HL-60 (cell line): ENCODE measurements around the gene MYH14.

Source experiments
- DNase-seq, 2 experiments: peaks; one replicate each; pipeline ENCODE4 v3.0.0-alpha.2; 2010 to 2020; ENCODE audit warnings: low read depth in 1 of 2, low spot score in 1 of 2
- H3K27ac ChIP-seq: fragments of 250-450 bp; sonication (Bioruptor Pico); replicated peaks from 2 replicates; pipeline ENCODE4 v1.5.1; 2020; ENCODE audit warnings: mild to moderate bottlenecking, moderate library complexity
- H3K27me3 ChIP-seq: fragments of 250-450 bp; sonication (Bioruptor Pico); 2 replicates; pipeline ENCODE4 v1.5.1; 2021; ENCODE audit warnings: mild to moderate bottlenecking, moderate library complexity; ENCODE audit not compliant: insufficient read depth, poor library complexity, severe bottlenecking
- H3K4me3 ChIP-seq: replicated peaks from 2 replicates; pipeline ENCODE4 v1.5.1; 2011; ENCODE audit warnings: mild to moderate bottlenecking, control low read depth, low read length; ENCODE audit not compliant: insufficient read depth
- GABPA ChIP-seq: IDR thresholded peaks from 2 replicates; pipeline ENCODE4 v1.6.1; 2012; ENCODE audit warnings: low read depth
- POLR2AphosphoS5 ChIP-seq: IDR thresholded peaks from 2 replicates; pipeline ENCODE4 v1.6.1; 2012; ENCODE audit warnings: low read depth
- SPI1 ChIP-seq: IDR thresholded peaks from 2 replicates; pipeline ENCODE4 v1.6.1; 2012; ENCODE audit warnings: low read depth, mild to moderate bottlenecking, borderline replicate concordance
- TF ChIP-seq, protein P1 (sequence below): IDR thresholded peaks from 2 replicates; pipeline ENCODE4 v1.6.1; 2012; ENCODE audit warnings: low read depth; ENCODE audit not compliant: insufficient replicate concordance
- TF ChIP-seq, protein P2 (sequence below): IDR thresholded peaks from one replicate; pipeline ENCODE4 v1.5.1; 2011; ENCODE audit warnings: low read length, control low read depth, inconsistent platforms; ENCODE audit not compliant: insufficient read depth

The MYH14 gene

DNA sequence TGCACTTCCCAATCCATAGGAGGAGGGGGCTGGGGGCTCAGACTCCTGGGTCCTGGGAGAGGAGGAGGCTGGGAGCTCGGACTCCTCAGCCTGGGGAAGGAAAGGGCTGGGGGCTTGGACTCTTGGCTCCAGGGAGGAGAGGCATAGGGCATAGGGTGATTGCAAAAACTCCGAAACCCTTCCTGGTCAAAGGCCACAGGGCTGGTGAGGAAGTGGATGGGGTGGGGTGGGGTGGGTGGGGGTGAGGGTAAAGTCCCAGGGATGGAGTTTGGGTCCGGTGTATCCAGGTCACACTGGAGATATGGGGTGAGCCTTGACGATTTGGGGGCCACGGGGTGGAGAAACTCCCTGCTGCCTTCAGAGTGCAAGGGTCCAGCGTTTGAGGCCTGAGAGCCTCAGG lies 2.8 kb downstream of the MYH14 start:
- H3K27me3 ChIP-seq = peaks cover 17% of the 10 kb centered on the region
- DNase-seq = no peak
- no peak overlapping the region for H3K27ac ChIP-seq
- TF ChIP-seq GABPA (no peak), POLR2AphosphoS5 (no peak), SPI1 (no peak)
- TF ChIP-seq, protein P1, sequence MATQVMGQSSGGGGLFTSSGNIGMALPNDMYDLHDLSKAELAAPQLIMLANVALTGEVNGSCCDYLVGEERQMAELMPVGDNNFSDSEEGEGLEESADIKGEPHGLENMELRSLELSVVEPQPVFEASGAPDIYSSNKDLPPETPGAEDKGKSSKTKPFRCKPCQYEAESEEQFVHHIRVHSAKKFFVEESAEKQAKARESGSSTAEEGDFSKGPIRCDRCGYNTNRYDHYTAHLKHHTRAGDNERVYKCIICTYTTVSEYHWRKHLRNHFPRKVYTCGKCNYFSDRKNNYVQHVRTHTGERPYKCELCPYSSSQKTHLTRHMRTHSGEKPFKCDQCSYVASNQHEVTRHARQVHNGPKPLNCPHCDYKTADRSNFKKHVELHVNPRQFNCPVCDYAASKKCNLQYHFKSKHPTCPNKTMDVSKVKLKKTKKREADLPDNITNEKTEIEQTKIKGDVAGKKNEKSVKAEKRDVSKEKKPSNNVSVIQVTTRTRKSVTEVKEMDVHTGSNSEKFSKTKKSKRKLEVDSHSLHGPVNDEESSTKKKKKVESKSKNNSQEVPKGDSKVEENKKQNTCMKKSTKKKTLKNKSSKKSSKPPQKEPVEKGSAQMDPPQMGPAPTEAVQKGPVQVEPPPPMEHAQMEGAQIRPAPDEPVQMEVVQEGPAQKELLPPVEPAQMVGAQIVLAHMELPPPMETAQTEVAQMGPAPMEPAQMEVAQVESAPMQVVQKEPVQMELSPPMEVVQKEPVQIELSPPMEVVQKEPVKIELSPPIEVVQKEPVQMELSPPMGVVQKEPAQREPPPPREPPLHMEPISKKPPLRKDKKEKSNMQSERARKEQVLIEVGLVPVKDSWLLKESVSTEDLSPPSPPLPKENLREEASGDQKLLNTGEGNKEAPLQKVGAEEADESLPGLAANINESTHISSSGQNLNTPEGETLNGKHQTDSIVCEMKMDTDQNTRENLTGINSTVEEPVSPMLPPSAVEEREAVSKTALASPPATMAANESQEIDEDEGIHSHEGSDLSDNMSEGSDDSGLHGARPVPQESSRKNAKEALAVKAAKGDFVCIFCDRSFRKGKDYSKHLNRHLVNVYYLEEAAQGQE = no peak
- TF ChIP-seq, protein P2, sequence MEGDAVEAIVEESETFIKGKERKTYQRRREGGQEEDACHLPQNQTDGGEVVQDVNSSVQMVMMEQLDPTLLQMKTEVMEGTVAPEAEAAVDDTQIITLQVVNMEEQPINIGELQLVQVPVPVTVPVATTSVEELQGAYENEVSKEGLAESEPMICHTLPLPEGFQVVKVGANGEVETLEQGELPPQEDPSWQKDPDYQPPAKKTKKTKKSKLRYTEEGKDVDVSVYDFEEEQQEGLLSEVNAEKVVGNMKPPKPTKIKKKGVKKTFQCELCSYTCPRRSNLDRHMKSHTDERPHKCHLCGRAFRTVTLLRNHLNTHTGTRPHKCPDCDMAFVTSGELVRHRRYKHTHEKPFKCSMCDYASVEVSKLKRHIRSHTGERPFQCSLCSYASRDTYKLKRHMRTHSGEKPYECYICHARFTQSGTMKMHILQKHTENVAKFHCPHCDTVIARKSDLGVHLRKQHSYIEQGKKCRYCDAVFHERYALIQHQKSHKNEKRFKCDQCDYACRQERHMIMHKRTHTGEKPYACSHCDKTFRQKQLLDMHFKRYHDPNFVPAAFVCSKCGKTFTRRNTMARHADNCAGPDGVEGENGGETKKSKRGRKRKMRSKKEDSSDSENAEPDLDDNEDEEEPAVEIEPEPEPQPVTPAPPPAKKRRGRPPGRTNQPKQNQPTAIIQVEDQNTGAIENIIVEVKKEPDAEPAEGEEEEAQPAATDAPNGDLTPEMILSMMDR = no peak
- H3K4me3 ChIP-seq = no peak overlapping the region

DNA sequence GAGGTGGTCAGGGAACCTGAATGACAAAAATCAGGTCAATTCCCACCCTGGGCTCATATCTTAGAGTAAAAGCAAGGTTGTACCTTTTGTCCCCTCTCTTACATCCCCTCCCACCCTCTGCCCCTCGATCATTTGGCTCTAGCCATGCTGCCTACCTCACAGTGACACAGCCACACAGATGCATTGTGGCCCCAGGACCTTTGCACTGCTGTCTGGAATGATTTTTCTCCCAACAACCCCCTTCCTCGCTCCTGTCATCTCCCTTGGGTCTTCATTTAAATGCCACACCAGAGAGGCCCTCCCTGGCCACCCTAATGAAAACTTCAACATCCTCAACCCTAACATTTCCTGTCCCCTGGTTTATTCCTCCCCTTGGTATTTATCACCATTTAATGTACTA lies 4.3 kb downstream of the MYH14 start:
- Histone ChIP-seq H3K4me3 (no peak overlapping the region), H3K27ac (no peak overlapping the region), H3K27me3 (peaks cover 17% of the 10 kb centered on the region)
- TF ChIP-seq, protein P1 = no peak
- TF ChIP-seq POLR2AphosphoS5 (no peak), SPI1 (no peak), GABPA (no peak)
- TF ChIP-seq, protein P2 = no peak
- no peak for DNase-seq

DNA sequence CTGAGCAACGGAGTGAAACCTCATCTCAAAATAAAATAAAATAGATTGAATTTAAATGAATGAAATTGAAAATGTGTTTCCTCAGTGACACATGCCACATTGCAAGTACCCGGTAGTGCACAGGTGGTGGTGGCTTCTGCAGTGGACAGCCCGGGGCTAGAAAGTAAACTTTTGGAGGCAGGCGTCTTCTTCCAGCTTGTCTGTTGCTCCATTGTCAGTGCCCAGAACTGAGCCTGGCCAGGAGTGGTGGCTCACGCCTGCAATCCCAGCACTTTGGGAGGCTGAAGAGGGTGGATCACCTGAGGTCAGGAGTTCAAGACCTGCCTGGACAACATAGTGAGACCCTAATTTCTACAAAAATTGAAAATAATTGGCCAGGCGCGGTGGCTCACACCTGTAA lies 5.7 kb downstream of the MYH14 start:
- no peak for DNase-seq
- Histone ChIP-seq H3K27ac (no peak overlapping the region), H3K27me3 (peaks cover 9% of the 10 kb centered on the region), H3K4me3 (no peak overlapping the region)
- TF ChIP-seq SPI1 (no peak), POLR2AphosphoS5 (no peak), GABPA (no peak)
- TF ChIP-seq, protein P1 = no peak
- TF ChIP-seq, protein P2 = no peak
